HG02852 (cell line): ENCODE results near the gene RCAN1.

Experiments
- ATAC-seq: cut with Tn5 transposase; IDR thresholded peaks from one replicate; pipeline ENCODE4 v1.9.1; 2021; ENCODE audit warnings: mild to moderate bottlenecking, moderate library complexity; ENCODE audit not compliant: unreplicated experiment

RCAN1 gene

GRCh38 chr21:34545079-34545884 is 69.6 kb downstream of the RCAN1 start:
- peak; percentile 92 for ATAC-seq

- ATAC-seq, result no peak
Observed at GRCh38 chr21:34544032-34544496, 70.8 kb downstream of the RCAN1 start.

GRCh38 chr21:34543017-34543416 is 71.9 kb downstream of the RCAN1 start:
- no peak for ATAC-seq

- no peak for ATAC-seq
Observed at GRCh38 chr21:34540206-34540605, 74.7 kb downstream of the RCAN1 start.

DNA sequence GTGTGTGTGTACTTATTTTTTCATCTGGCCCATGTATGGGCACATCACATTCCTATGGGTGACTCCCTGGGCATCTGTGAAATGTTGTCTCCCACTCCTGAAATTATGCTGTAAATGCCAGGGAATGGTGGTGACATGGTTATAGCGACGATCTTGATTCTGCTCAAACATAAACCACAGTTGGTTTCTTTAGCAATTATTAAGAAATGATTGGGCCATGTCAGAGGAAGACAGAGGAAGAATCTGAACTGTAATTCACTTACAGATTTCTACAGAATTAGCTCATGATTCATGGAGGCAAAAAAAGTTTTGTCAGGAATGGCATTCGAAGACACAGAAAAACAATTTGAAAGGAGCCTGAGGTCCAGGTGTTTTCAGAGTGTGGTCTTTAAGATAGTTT is 77.1 kb downstream of the RCAN1 start:
- no peak for ATAC-seq

- ATAC-seq, result no peak
Observed at GRCh38 chr21:34536820-34537219, 78.1 kb downstream of the RCAN1 start.

GRCh38 chr21:34536311-34536710 is 78.6 kb downstream of the RCAN1 start:
- no peak for ATAC-seq

- ATAC-seq, result no peak
Observed at GRCh38 chr21:34535886-34536285, 79.0 kb downstream of the RCAN1 start.

DNA sequence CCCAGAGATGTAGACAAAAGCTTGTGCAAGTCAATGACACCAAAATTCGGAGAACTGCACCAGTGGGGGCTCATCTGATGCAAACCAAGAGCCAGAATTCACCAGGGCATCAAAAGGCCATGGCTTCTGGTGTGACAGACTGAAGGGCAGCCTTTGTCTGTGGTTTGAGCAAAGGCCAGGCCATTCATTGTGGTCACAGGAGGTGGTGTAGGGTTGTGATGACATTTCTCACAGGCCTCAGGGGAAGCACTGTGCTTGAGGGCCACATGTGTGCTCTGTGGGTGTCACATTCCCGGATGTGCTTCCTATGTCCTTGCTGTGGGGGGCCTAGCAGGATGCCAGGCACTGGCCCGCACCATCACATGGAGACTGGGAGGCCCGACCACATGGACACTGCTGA is 80.4 kb downstream of the RCAN1 start:
- no peak for ATAC-seq

DNA sequence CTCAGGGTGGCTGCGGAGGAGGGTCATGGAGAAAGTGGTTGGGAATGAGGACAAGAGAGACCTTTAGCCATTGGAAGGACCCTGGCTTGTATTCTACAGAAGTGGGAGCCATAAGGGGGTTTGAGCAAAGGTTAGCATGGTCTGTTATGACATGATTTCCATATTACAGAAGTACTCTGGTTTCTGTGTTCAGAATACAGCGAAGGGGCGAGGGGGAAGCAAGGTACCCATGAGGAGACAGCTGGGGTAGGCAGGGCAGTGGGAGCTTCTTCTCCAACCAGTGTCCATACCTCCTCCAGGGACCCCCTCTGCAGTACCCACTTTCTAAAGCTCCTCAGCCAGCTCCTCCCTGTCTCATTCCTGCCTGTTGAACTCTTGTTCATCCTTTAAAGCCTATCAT is 81.0 kb downstream of the RCAN1 start:
- no peak for ATAC-seq

- ATAC-seq, result no peak
Observed at GRCh38 chr21:34531399-34531798, 83.5 kb downstream of the RCAN1 start.

DNA sequence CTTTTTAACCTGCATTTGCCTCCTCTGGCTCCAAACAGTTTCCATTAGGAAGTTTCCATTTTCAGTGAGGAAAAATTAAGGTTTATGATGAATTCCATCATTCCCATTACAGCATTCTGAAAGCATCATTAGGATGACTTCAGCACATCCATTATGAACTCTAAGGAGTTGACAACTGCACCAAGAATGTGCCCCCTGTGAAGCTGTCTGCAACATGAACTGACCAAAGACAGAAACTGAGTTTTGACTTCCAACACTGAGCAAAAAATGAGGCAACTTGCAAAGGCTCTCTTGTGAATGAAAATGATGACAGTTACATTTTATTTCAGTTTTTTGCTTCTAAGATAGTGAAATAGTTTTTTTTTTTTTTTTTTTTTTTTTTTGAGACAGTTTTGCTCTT is 84.7 kb downstream of the RCAN1 start:
- ATAC-seq, result no peak

GRCh38 chr21:34528131-34528561 is 86.8 kb downstream of the RCAN1 start:
- no peak for ATAC-seq

DNA sequence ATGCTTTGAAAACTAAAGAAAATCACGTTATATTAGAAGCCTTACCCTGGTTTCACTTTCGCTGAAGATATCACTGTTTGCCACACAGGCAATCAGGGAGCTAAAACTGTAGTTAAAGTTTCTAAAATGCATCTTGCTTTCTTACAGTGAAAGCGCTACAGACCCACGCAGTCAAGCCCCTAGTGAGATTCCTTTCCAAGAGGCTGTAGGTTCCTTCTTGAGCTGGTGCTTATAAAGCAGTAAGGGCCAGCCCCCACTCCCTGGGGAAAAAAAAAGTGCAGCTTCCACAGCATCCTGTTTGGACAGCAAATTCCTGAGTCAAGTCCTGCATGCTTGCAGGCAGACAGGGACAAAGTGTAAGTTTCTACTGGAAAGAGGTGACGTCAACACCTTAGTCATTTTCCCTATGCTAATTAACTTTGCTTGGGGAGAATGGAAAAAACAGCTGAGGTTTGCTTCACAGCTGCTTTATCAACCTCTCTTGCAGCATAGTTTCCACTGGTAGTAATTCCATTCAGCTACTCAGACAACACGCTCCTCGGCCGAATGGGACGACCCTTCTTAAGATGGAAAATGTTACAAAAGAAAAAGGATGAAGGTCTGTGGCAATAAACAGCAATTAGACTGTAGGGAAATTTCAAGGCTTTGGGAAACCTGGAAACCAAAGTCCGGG is 88.2 kb downstream of the RCAN1 start:
- peak; percentile 73 for ATAC-seq

- ATAC-seq, result no peak
Observed at GRCh38 chr21:34526241-34526617, 88.7 kb downstream of the RCAN1 start.

- ATAC-seq, result no peak
Observed at GRCh38 chr21:34524646-34525601, 90.0 kb downstream of the RCAN1 start.

GRCh38 chr21:34523019-34523555 is 91.8 kb downstream of the RCAN1 start:
- ATAC-seq, result no peak

- ATAC-seq, result no peak
Observed at GRCh38 chr21:34522284-34522683, 92.6 kb downstream of the RCAN1 start.

DNA sequence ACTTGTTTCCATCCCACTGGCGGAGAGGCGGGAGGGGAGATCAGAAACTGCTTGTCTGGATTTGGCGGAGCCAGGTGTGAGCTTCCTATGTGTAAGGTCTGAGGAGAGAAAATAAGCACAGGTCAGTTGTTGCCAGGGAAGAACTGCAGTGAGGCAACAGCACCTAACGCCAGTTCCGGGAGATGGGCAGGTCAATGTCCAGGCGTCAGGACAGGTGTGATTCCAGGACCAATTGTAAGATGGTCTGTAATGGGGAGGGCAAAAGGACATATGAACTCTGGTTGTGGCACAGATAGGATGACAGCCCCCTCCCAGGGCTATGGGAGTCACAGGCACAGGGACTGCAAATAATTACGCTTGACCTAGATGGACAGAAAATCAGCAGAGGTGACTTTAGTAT is 93.4 kb downstream of the RCAN1 start:
- ATAC-seq, result no peak

- ATAC-seq, result no peak
Observed at GRCh38 chr21:34520764-34521508, 94.0 kb downstream of the RCAN1 start.
